ENCODE measurements around the gene SMIM23.

Gene SMIM23

DNA sequence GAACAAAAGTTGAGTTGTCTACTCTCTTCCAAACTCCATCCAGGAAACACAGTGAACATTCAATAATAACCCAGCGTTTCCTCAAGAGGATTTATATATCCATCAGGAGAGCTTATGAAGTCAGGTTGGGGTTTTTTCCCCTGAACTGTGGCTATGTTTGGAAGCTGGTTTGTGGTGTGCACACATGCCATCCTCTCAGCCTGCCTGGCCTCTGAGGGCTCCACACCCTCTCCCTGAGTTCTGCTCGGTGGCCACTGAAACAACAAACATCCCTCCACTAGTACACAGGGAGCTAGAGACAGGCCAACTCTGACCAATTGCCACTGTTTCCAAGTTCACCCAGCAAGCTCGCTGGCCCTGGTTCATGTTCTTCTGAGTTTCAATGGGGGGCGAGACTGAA is 35.7 kb downstream of the SMIM23 start:
- DNase-seq, result no peak

DNA sequence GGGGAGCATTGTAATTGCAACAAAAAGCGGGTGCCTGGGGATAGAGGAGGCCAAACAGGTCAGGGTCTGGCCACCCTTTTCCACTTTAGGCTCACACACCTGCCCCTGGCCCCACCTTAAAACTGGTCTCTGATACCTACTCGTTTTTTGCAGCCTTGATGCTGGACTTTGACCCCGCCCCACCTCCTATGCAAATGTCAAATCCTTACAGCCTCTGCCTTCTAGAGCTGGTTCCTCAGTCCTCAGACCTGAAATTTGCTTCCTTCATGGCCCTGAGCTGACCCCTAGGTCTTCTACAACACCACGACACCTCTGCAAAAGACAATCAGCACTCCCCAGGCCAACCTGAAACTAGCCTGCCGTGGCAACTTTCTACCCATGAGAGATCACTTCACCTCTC is 37.7 kb downstream of the SMIM23 start:
- DNase-seq, result no peak

DNA sequence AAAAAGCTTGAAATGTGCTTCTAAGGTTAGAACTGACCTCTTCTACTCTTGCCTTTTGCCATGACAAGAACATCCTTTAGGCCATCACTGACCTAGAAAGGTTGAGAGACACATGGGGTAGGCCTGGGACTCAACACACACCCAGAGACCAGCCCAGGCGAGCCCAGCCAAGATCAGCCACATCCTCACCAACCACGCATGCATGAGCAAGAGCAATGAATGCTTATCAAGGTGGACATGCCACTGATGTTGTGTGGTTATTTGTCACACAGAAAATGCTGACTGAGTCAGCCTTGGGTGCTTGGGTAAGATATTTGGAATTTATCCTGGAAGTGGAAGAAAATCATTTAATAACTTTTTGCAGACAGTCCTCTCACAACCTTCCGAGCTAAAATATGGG is 39.4 kb downstream of the SMIM23 start:
- no peak for DNase-seq

DNA sequence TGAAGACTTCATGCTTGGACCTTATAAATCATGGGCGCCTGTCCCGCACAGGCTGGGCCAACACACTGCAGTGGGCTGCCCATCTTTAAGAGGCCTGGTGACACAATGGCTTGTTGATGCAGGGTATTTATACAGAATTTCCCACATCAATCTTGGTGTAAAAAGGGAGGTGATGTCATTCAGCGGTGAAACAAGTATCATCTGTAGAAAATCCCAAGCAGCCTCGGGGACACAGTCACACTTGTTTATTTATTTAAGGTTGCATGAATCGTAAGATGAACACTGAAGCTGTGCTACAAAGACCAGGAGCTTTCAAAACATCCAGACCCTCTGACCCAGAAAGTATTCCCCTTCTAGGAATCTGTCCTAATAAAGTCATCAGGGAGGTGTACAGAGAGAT is 40.5 kb downstream of the SMIM23 start:
- DNase-seq, result no peak

DNA sequence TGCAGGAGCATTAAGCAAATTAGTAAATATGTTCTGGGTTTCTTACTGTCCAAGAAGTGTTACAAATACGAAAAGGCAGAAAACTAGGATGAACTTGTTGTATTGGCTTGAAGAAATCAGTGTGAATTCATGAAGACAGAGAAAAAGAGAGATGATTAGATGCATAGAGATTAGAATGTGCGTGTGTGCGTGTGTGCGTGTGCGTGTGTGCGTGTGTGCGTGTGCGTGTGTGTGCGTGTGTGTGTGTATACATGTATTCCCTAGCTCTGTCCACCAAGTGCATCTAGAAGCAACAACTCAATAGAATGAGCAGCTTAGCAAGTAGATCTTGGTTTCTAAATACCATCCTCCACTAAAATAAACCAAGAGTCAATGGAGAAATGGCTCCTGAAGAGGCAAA is 41.5 kb downstream of the SMIM23 start:
- no peak for DNase-seq

DNA sequence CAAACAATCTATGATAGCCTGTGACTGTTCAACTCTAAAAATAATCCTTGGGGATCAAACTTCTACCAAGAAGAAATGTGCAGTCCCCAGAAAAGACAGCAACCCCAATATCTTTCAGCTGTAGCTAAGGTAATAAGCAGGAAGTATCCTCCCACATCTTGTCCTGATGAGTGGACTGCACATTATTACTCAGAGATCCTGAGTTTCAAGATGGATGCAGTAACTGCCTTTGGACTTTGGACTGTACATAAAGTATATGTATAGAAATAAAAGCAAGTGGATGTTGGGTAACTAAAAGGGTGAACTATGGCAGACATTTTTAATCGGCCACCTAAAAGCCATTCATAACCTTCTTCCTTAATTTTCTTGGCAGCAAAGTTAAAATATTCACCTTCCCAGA is 45.1 kb downstream of the SMIM23 start:
- no peak for DNase-seq

DNA sequence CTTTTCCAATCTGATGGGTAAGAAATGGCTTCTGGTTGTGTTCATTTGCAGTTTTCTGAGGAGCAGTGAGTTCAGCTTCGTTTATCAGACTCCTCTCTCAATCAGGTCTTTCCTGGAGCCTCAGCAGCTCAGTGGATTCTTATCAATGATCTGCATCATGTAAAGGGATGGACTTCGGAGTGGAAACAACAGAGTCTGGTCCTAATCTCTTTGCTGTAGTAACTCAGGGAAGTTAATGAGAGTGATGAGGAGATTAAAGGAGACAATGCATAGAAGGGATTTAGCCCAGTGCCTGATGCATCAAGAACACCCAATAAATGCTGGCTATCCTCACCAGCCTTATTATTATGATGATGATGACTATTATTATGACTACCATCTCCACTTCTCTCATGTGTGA is 47.2 kb downstream of the SMIM23 start:
- no peak for DNase-seq

DNA sequence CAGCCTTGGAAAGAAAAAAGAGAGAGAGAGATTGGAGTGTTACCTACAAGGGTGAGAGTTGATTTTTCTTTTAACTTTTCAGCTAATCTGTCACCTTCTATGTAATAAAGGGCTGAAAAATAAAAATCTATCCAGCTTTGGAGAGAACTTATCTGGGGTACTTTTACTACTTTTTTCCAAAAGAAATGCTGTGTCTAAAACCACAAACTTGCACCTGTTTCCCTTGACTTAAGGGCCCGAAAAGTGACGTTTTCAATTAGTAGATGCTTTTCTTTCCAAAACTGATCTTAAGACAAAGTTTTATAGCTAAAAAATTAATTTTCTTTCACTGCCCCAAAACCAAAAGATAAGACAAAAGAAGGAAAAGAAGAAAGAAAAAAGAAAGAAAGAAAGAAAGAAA is 48.8 kb downstream of the SMIM23 start:
- DNase-seq, result no peak

DNA sequence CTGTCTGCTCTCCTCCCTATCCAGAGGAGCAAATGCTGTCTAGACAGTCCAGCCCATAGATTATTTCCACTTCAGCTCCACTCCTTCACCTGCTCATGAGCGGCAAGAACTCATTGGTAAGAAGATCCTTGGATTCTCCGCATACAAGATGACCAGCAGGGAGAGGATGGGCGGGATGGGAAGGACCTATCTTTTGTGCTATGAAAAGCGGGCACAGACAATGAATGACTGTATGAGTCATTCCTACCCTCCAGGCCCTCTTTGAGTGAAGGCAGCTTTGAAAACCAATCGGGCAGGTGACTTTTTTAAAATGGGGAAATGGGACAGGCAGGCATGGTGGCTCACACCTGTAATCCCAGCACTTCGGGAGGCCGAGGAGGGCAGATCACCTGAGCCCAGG is 49.4 kb downstream of the SMIM23 start:
- no peak for DNase-seq

DNA sequence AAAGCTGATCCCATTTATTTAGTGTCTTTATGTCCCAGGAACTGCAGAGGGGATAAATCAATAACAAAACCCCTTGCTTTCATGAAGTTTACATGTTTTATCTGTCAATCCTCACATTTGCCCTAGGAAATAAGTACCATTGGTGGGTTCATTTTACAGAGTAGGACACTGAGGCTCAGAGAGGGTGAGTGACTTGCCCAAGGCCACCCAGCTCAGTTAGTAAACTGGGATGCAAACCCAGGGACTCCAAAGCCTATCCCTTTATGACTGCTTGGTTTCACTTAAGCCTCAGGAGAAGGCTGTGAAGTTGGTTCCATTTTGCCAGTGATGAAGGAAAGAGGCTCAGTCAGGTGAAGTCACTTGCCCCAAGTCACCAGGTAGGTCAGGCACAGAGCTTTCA is 51.9 kb downstream of the SMIM23 start:
- no peak for DNase-seq

DNA sequence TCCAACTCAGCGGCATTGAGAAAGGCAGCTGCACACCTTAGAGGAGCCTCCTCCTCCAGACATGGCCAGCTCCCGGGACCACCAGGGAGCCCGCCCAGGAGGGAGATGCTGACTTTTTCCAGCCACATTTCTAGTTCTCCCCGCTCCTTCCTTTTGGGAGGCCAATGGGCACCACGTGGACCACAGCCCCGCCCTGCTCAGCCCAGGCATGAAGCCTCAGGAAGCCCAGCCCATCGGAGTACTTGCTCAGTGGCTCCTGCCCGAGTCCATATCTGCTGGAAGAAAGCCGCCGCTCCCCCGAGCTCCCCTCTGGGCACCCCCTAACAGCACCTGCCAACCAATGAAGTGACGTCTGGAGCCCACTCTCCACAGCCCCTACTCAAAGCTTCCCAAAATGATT is 52.4 kb downstream of the SMIM23 start:
- DNase-seq, result no peak

DNA sequence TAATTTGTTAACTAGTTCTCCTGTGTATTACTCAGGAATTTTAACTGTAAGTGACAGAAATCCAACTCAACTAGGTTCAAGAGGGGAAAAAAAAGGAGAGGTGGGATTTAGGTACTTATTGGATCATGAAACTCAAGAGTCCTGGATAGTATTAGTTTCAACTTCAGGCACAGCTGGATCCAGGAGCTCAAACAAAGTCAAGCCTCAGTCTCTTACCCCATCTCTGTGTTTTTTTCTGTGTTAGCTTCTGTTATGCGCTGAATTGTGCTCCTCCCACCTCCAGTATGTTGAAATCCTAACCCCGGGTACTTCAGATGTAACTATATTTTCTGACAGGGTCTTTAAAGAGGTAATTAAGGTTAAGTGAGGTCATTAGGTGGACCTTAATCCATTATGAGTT is 53.5 kb downstream of the SMIM23 start:
- DNase-seq, result no peak

DNA sequence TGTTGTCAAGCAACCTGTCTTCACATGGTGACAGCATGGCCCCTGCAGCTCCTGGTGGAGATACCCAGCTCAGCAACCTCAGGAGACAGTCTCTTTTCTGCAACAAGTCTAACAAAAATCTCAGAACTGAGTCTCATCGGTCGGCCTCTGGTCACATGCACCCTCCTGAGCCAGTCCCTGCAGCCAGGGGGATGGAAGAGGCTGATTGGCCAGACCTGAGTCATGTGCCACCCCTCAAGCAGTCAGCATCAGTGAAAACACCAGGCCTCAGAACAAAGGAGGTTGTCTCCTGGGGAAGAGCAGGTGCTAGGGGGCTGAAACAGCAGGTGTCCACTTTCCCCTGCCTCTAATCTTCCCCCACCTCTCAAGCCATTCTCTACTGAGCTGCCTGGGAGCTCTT is 54.4 kb downstream of the SMIM23 start:
- no peak for DNase-seq

Data from CD4-positive, alpha-beta T cell treated with Interleukin-17A for 4 hours (primary cell).